D721Med (cell line): ENCODE measurements around the gene MAPT.
"Not testable (repeated sequence)": the region's sequence is repeated elsewhere in the genome, so short reads cannot be mapped to it uniquely, and the experiment has no call there.

Experiments used
- DNase-seq: peaks from one replicate; pipeline ENCODE4 v3.0.0; 2011; ENCODE audit warnings: low spot score; ENCODE audit not compliant: insufficient read length
- FAIRE-seq: peaks from 2 replicates; lab custom pipeline; 2011; peaks lifted over from hg19 to GRCh38; lab: Jason Lieb, UNC
- TF ChIP-seq, protein P1 (sequence below): IDR thresholded peaks from 2 replicates; pipeline ENCODE4 v1.5.1; 2012; ENCODE audit warnings: mild to moderate bottlenecking, control low read depth; ENCODE audit not compliant: insufficient read depth; ENCODE audit errors: missing control alignments

The MAPT gene

DNA sequence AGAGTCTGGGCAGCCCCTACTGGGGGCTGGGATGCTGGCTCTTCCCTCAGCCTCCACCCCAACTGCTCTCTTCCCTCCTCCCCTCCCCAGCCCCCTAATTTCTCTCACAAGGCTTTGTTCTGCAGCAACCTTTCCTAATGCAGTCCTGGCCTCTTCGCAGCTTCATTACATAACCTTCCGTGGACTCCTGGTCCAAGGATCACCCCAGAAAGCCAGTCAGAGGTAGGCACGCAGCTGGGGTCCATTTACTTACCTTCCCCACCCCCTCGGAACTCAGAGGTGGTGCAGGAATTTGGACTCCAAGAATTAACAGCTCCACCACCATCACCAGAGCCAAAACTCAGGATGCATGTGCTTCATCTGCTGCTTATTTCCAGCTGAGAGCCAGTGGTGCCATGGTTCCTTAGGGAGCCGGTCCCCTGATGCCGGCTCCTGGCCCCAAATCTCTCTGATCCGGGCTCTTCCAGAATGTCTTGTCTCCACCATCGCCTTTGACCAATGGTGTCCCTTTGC, 40.9 kb downstream of the MAPT start:
- FAIRE-seq (no peak), DNase-seq (no peak)
- TF ChIP-seq, protein P1, sequence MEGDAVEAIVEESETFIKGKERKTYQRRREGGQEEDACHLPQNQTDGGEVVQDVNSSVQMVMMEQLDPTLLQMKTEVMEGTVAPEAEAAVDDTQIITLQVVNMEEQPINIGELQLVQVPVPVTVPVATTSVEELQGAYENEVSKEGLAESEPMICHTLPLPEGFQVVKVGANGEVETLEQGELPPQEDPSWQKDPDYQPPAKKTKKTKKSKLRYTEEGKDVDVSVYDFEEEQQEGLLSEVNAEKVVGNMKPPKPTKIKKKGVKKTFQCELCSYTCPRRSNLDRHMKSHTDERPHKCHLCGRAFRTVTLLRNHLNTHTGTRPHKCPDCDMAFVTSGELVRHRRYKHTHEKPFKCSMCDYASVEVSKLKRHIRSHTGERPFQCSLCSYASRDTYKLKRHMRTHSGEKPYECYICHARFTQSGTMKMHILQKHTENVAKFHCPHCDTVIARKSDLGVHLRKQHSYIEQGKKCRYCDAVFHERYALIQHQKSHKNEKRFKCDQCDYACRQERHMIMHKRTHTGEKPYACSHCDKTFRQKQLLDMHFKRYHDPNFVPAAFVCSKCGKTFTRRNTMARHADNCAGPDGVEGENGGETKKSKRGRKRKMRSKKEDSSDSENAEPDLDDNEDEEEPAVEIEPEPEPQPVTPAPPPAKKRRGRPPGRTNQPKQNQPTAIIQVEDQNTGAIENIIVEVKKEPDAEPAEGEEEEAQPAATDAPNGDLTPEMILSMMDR: no peak

DNA sequence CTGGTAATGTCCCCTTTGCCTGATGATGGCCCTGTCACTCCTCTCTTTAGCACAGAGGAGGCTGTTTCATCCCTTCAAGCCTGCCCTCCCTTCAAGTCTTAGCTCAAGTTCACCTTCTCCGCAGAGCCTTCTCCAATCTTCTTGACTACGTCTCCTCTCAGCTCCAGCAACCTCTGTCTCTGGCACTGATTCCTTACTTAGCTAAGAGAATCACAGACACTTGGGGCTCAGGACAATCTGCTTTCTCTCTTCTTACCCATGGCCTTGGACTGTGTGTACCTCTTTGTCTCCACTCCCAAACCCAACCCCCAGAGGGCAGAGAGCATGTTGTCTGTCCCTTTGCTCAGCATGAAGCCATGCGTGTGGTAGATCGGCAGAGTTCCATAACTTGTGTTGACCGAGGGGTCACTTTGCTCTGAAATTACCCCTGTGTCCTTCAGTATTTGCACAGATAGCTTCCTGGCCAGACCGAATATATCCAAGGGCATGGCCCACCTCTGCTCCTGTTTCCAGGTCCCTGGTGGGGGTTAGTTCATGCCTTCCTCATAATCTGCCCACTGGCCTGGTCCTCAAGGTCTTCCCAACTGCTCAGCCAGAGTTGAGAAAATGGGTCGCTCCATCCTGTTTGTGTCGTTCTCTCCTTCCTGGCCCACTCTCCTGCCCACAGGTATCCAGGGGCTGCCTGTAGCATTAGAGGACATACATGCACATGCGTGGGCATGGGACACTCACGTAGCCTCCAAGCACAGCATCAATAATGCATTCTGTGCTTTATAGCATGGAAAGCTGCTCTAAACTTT, 41.6 kb downstream of the MAPT start:
- FAIRE-seq: no peak

DNA sequence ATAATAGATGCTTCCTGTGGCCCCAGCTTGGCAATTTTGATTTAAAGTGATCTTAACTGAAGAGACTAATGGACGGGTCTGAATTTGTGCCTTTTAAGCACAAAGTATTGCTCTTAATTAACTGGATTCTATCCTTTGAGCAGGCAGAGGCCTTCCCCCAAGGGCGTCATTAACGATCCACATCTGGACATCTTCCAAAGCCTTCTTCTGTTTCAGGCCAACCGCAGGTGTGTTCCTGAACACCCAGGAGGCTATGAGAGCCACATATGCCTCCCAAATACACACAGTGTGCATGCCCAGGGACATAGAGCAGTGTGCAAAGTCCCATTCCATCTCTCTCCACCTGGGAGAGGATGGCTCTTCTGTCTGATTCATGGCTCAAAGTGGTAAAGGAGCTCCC, 42.3 kb downstream of the MAPT start:
- FAIRE-seq (no peak), DNase-seq (no peak)
- TF ChIP-seq, protein P1: no peak

More for the DNA sequence above, 41.6 kb downstream of the MAPT start:
- DNase-seq: no peak
- TF ChIP-seq, protein P1: no peak

DNA sequence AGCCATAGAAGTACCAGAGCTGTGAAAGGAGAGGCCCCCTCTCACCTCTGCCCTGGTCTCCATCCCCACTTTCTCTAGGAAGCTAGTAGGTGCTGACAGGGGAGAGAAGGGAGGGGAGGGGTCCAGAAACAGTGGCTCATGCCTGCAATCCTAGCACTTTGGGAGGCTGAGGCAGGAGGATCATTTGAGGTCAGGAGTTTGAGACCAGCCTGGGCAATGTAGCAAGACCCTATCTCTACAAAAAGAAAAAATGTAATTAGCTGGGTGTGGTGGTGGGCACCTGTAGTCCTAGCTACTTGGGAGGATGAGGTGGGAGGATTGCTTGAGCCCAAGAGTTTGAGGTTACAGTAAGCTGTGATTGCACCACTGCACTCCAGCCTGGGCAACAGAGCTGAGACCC, 42.8 kb downstream of the MAPT start:
- not testable (repeated sequence) for DNase-seq, FAIRE-seq

DNA sequence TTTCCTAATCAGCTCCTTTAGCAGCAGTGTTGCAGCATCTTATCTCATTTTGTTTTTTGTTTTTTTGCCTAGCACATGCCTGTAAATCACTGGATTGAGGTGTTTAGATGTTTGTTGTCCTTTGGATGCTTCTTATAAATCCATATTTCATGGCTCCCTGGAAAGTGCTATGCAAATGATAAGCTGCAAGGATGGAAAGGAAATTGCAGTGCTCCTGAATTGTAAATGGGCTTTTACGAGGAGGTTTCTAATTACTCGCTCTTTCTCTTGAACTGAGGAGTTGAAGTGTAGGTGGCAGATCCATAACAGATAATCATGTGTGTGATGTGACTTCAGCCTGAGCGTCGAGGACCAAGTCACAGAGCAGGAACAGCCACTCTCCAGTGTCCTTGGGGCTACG, 45.0 kb downstream of the MAPT start:
- FAIRE-seq: no peak
- no peak for DNase-seq
- TF ChIP-seq, protein P1: no peak

DNA sequence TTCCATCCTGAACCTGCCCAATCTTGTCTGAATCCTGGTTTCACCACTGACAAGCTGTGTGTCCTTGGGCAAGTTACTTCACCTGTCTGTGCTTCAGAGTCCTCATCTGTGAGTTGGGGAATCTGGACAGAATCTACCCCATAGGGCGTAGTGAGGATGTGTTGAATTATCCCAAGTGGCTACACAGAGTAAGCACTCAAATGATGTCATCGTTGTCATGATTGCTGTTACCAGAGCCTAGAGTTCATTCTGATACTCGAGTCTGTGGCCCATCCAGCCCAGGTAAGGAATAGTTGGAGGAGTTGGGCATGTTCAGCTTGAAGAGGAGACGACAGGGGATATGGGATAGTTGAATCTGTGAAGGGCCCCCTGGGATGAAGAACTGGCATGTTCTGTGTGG, 45.9 kb downstream of the MAPT start:
- DNase-seq (no peak), FAIRE-seq (no peak)
- TF ChIP-seq, protein P1: no peak

DNA sequence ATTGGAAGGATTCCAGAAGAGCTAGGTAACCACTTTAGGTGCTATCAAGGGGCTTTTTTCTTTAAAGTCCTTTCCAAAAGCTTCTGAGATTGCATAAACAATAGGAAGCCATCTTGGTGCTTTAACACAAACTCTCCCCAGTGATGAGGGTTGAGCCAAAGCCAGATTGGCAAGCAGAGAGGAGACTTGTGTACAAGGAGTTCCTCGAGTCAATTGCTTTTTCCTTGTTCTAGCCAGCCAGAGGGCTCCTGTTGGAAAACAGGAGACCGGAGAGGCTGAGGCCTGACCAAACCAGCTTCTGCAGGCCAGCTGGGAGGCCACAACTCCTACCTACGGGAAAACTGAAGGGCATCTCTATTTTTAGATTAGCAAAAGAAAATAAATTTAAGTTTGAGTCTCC, 46.5 kb downstream of the MAPT start:
- no peak for FAIRE-seq
- TF ChIP-seq, protein P1: no peak
- no peak for DNase-seq
